Endothelial cell of umbilical vein (primary cell): Measurements from ENCODE around the gene CHST11.

Experiments
- CTCF ChIP-seq, 2 donors: IDR thresholded peaks; 1 replicate in 1 of 2; 2 replicates in 1 of 2; pipeline ENCODE4 v1.5.1; 2011; ENCODE audit warnings: low read length in 2 of 2, mild to moderate bottlenecking in 2 of 2, moderate library complexity in 2 of 2, control low read depth in 1 of 2, inconsistent platforms in 1 of 2, low read depth in 1 of 2; ENCODE audit not compliant: insufficient read depth in 1 of 2; ENCODE audit errors: extremely low read depth in 1 of 2
- POLR2AphosphoS5 ChIP-seq: IDR thresholded peaks from 2 replicates; pipeline ENCODE4 v1.6.1; 2012; ENCODE audit warnings: low read depth, mild to moderate bottlenecking, control low read depth, low read length, moderate library complexity; ENCODE audit not compliant: insufficient read depth

GRCh38 chr12:104505095-104505818 is 48.5 kb downstream of the CHST11 start:
- TF ChIP-seq CTCF (IDR thresholded peaks at IDR 0.05; ENCODE audit: extremely low read depth in 1 of 2, insufficient read depth in 1 of 2, low read depth in 1 of 2, low read length in 2 of 2) (no peak), POLR2AphosphoS5 (no peak)
